ENCODE results near the gene RELN.

RELN gene

DNA sequence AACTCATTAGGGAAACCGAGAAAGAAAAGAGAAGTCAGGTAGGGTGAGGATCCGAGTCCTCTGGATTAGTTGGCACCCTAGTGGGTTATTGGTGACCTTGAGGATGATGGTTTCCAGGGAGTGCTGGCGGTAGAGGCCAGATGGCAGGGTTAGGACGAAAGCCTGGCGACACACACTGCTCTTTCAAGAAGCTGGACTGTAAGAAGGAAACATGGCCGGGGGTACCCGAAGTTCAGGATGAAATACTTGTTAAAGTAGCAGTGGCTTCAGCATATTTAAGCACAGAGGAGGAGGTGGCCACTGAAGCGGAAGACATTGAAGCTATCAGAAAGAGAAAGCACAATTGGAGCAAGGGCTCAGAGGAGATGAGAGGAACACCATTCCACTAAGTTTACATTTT, 224.6 kb downstream of the RELN start:
- TF ChIP-seq, protein P1, sequence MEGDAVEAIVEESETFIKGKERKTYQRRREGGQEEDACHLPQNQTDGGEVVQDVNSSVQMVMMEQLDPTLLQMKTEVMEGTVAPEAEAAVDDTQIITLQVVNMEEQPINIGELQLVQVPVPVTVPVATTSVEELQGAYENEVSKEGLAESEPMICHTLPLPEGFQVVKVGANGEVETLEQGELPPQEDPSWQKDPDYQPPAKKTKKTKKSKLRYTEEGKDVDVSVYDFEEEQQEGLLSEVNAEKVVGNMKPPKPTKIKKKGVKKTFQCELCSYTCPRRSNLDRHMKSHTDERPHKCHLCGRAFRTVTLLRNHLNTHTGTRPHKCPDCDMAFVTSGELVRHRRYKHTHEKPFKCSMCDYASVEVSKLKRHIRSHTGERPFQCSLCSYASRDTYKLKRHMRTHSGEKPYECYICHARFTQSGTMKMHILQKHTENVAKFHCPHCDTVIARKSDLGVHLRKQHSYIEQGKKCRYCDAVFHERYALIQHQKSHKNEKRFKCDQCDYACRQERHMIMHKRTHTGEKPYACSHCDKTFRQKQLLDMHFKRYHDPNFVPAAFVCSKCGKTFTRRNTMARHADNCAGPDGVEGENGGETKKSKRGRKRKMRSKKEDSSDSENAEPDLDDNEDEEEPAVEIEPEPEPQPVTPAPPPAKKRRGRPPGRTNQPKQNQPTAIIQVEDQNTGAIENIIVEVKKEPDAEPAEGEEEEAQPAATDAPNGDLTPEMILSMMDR (IDR thresholded peaks at IDR 0.05; ENCODE audit: low read length): no peak
- no peak for TF ChIP-seq EZH2 (IDR thresholded peaks at IDR 0.05; ENCODE audit: borderline replicate concordance, low read length)
- Histone ChIP-seq H3K9me2 (ENCODE audit: low read depth, low read length) (no peaks in the 10 kb centered on the region), H3F3A (ENCODE audit: insufficient read depth, low read length) (no peaks in the 10 kb centered on the region), H2AFZ (ENCODE audit: low read length) (no peak overlapping the region), H3K4me1 (ENCODE audit: insufficient read depth, low read length, severe bottlenecking) (no peaks in the 10 kb centered on the region), H3K27ac (ENCODE audit: low read depth, low read length, poor library complexity, severe bottlenecking) (no peak overlapping the region), H3K4me2 (ENCODE audit: low read length) (no peak overlapping the region), H3K9me3 (ENCODE audit: low read length) (no peaks in the 10 kb centered on the region), H3K36me3 (ENCODE audit: insufficient read depth, low read length) (no peaks in the 10 kb centered on the region), H3K27me3 (ENCODE audit: insufficient read depth, low read length) (no peaks in the 10 kb centered on the region), H4K20me1 (ENCODE audit: insufficient read depth, low read length) (no peaks in the 10 kb centered on the region), H3K79me2 (ENCODE audit: insufficient read depth, low read length) (no peaks in the 10 kb centered on the region), H3K4me3 (ENCODE audit: low read depth, low read length, poor library complexity, severe bottlenecking) (no peak overlapping the region), H3K9ac (ENCODE audit: low read length) (no peak overlapping the region)

DNA sequence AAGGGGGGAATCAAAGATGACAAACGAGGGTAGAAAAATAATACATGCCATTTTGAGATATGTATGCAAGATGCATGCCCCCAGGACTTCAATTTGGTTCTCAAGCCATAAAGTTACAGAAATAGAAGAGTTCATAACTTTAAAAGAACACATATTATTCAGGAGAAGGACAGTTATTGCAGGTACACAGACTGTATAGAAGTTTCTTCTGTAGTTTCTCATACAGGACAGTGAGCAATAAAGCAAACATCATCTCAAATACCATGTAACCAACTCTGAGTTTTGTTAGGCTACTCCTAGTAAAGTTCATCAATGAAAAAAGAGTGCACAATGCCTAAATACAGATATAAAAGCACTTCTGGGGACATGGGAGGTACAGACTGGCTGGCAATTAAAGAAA, 226.6 kb downstream of the RELN start:
- Histone ChIP-seq H3F3A (ENCODE audit: insufficient read depth, low read length) (no peaks in the 10 kb centered on the region), H3K9me2 (ENCODE audit: low read depth, low read length) (no peaks in the 10 kb centered on the region), H3K9ac (ENCODE audit: low read length) (no peak overlapping the region), H4K20me1 (ENCODE audit: insufficient read depth, low read length) (no peaks in the 10 kb centered on the region), H3K36me3 (ENCODE audit: insufficient read depth, low read length) (no peaks in the 10 kb centered on the region), H3K9me3 (ENCODE audit: low read length) (no peaks in the 10 kb centered on the region), H3K4me1 (ENCODE audit: insufficient read depth, low read length, severe bottlenecking) (no peaks in the 10 kb centered on the region), H2AFZ (ENCODE audit: low read length) (no peak overlapping the region), H3K27ac (ENCODE audit: low read depth, low read length, poor library complexity, severe bottlenecking) (no peak overlapping the region), H3K4me2 (ENCODE audit: low read length) (no peak overlapping the region), H3K79me2 (ENCODE audit: insufficient read depth, low read length) (no peaks in the 10 kb centered on the region), H3K4me3 (ENCODE audit: low read depth, low read length, poor library complexity, severe bottlenecking) (no peak overlapping the region), H3K27me3 (ENCODE audit: insufficient read depth, low read length) (no peaks in the 10 kb centered on the region)
- TF ChIP-seq, protein P1 (IDR thresholded peaks at IDR 0.05; ENCODE audit: low read length): no peak
- TF ChIP-seq EZH2 (IDR thresholded peaks at IDR 0.05; ENCODE audit: borderline replicate concordance, low read length): no peak

DNA sequence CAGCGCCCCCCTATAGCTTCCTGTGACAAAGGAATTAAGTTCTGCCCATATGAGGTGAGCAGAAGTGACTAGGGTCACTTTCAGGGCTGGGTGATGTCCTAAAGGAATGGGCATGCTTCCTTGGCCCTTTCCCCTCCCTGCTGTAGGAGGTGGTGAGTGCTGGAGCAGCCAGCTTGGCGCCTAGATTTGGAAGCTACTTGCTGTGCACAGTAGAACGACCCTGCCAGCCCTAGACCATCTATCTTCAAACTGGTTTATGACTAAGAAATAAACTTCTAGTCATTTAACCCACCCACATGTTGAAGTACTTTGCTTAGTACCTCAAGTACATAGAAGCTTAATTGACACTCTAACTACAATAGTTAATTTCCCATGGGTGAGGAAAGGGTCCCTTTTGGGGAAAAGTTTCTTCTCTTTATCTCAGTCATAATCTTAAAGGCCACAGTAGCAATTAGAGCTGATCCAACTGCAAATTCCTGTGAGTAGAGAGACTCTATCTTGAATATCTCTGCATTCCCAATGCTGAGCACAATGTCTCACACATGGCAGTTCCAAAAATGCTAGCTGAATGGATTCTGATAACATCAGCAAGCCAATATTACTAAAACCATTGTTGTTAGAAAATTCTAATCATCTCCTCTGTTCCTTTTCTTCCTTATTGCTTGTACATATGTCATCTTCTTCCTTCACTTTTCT, 227.2 kb downstream of the RELN start:
- no peak for TF ChIP-seq EZH2 (IDR thresholded peaks at IDR 0.05; ENCODE audit: borderline replicate concordance, low read length)
- TF ChIP-seq, protein P1 (IDR thresholded peaks at IDR 0.05; ENCODE audit: low read length): no peak

More for the DNA sequence above, 227.2 kb downstream of the RELN start:
- Histone ChIP-seq H2AFZ (ENCODE audit: low read length) (no peak overlapping the region), H3K27ac (ENCODE audit: low read depth, low read length, poor library complexity, severe bottlenecking) (no peak overlapping the region), H4K20me1 (ENCODE audit: insufficient read depth, low read length) (no peaks in the 10 kb centered on the region), H3K4me3 (ENCODE audit: low read depth, low read length, poor library complexity, severe bottlenecking) (no peak overlapping the region), H3K27me3 (ENCODE audit: insufficient read depth, low read length) (no peaks in the 10 kb centered on the region), H3K4me1 (ENCODE audit: insufficient read depth, low read length, severe bottlenecking) (no peaks in the 10 kb centered on the region), H3K9ac (ENCODE audit: low read length) (no peak overlapping the region), H3K9me2 (ENCODE audit: low read depth, low read length) (no peaks in the 10 kb centered on the region), H3K79me2 (ENCODE audit: insufficient read depth, low read length) (no peaks in the 10 kb centered on the region), H3K36me3 (ENCODE audit: insufficient read depth, low read length) (no peaks in the 10 kb centered on the region), H3F3A (ENCODE audit: insufficient read depth, low read length) (no peaks in the 10 kb centered on the region), H3K4me2 (ENCODE audit: low read length) (no peak overlapping the region), H3K9me3 (ENCODE audit: low read length) (no peaks in the 10 kb centered on the region)

All from OCI-LY1 (cell line).